Mammary epithelial cell (primary cell): ENCODE measurements around the gene RTN1.

ENCODE experiments used
- EZH2 ChIP-seq: IDR thresholded peaks from 2 replicates; pipeline ENCODE4 v1.6.1; 2012; ENCODE audit warnings: low read length, inconsistent platforms, borderline replicate concordance
- TF ChIP-seq, protein P1 (sequence below), 2 donors: IDR thresholded peaks in 1 of 2; conservative IDR thresholded peaks in 1 of 2; 2 replicates each; pipeline ENCODE4 v1.5.1; 2011 to 2012; ENCODE audit warnings: inconsistent platforms in 2 of 2, low read length in 2 of 2, mild to moderate bottlenecking in 2 of 2, control low read depth in 1 of 2, low read depth in 1 of 2; ENCODE audit not compliant: insufficient read depth in 1 of 2; ENCODE audit errors: extremely low read depth in 1 of 2

- TF ChIP-seq, protein P1, sequence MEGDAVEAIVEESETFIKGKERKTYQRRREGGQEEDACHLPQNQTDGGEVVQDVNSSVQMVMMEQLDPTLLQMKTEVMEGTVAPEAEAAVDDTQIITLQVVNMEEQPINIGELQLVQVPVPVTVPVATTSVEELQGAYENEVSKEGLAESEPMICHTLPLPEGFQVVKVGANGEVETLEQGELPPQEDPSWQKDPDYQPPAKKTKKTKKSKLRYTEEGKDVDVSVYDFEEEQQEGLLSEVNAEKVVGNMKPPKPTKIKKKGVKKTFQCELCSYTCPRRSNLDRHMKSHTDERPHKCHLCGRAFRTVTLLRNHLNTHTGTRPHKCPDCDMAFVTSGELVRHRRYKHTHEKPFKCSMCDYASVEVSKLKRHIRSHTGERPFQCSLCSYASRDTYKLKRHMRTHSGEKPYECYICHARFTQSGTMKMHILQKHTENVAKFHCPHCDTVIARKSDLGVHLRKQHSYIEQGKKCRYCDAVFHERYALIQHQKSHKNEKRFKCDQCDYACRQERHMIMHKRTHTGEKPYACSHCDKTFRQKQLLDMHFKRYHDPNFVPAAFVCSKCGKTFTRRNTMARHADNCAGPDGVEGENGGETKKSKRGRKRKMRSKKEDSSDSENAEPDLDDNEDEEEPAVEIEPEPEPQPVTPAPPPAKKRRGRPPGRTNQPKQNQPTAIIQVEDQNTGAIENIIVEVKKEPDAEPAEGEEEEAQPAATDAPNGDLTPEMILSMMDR (conservative IDR thresholded peaks at IDR 0.05 in 1 of 2, IDR thresholded peaks at IDR 0.05 in 1 of 2; ENCODE audit: extremely low read depth in 1 of 2, insufficient read depth in 1 of 2, low read depth in 1 of 2, low read length in 2 of 2): no peak
- no peak for TF ChIP-seq EZH2
Measured at GRCh38 chr14:59565087-59565486, 305.5 kb downstream of the RTN1 start.
